K562 (cell line): ENCODE measurements around the gene EIF4G2. TPM values are rescaled to one million over a fixed set of nuclear protein-coding genes. Genes with fewer than 3 reads are reported as not detected.

Experiments
- ATAC-seq: fragments of 200-7000 bp; cut with Tn5 transposase; 3 replicates; pipeline ENCODE4 v1.9.1; 2020; ENCODE audit warnings: moderate library complexity
- BruUV-seq: library from RNA; stranded (reverse); fragments of 400-500 nt; replicated peaks from 2 replicates; lab custom pipeline; 2021; lab: Mats Ljungman, UMichigan
- CTCF ChIA-PET: fragments of 300-600 bp; formaldehyde crosslinking; extraction: SDS; loops from one replicate; lab custom pipeline; 2021; ENCODE audit warnings: low intra/inter-chr PET ratio; lab: Yijun Ruan, JAX
- POLR2A ChIA-PET: fragments of 300-600, 350-650 bp; sonication (Branson Sonifier 250); formaldehyde crosslinking; extraction: SDS; loops from one replicate; lab custom pipeline; 2021; ENCODE audit warnings: antibody characterized with exemption, inconsistent platforms; lab: Yijun Ruan, JAX
- DNase-seq, 4 experiments: peaks; one replicate each; pipeline versions ENCODE4 v3.0.0 to v3.0.0-alpha.2; 2011 to 2018; ENCODE audit warnings: low spot score in 3 of 4, mixed read lengths in 3 of 4; ENCODE audit errors: extremely low read depth in 1 of 4
- FAIRE-seq: peaks from 2 replicates; lab custom pipeline; 2011; peaks lifted over from hg19 to GRCh38; lab: Jason Lieb, UNC
- H2AFZ ChIP-seq: 2 replicates; pipeline ENCODE4 v1.6.0; 2011; ENCODE audit warnings: low read depth, low read length, control low read depth, inconsistent platforms
- H3K27ac ChIP-seq: fragments of 200-600 bp; 3 replicates; pipeline ENCODE4 v1.8.0; 2011; ENCODE audit warnings: low read depth, mild to moderate bottlenecking, control low read depth, inconsistent platforms, low read length, moderate library complexity, mixed read lengths; ENCODE audit errors: extremely low read depth
- H3K27me3 ChIP-seq, 2 experiments: fragments of 300-600 bp in 1 of 2; 2 replicates in 1 of 2; 3 replicates in 1 of 2; pipeline versions ENCODE4 v1.6.0 to v1.8.0; 2011; ENCODE audit warnings: inconsistent platforms in 2 of 2, low read length in 2 of 2, mild to moderate bottlenecking in 1 of 2, mixed read lengths in 1 of 2, moderate library complexity in 1 of 2; ENCODE audit not compliant: control insufficient read depth in 2 of 2, insufficient read depth in 2 of 2
- H3K36me3 ChIP-seq: fragments of 300-600 bp; 3 replicates; pipeline ENCODE4 v1.8.0; 2011; ENCODE audit warnings: mild to moderate bottlenecking, low read length, inconsistent platforms; ENCODE audit not compliant: control insufficient read depth, insufficient read depth
- H3K4me1 ChIP-seq, 2 experiments: fragments of 200-600 bp in 1 of 2; replicated peaks in 1 of 2; 2 replicates in 1 of 2; 3 replicates in 1 of 2; pipeline versions ENCODE4 v1.5.1 to v1.8.0; 2011; ENCODE audit warnings: inconsistent platforms in 2 of 2, low read length in 2 of 2, mild to moderate bottlenecking in 1 of 2, mixed read lengths in 1 of 2, moderate library complexity in 1 of 2; ENCODE audit not compliant: control insufficient read depth in 2 of 2, insufficient read depth in 2 of 2
- H3K4me2 ChIP-seq: 2 replicates; pipeline ENCODE4 v1.6.1; 2011; ENCODE audit warnings: low read length, control low read depth, inconsistent platforms, mixed read lengths; ENCODE audit not compliant: insufficient read depth
- H3K4me3 ChIP-seq: fragments of 200-600 bp; sonication (generic), shearing (Covaris generic); 2 replicates; pipeline ENCODE4 v1.5.1; 2016; ENCODE audit warnings: control low read depth, inconsistent platforms
- H3K79me2 ChIP-seq: fragments of 200-600 bp; 3 replicates; pipeline ENCODE4 v1.8.0; 2011; ENCODE audit warnings: low read length, inconsistent platforms; ENCODE audit not compliant: control insufficient read depth, insufficient read depth
- H3K9ac ChIP-seq, 2 experiments: 2 replicates each; pipeline versions ENCODE4 v1.6.0 to v1.6.1; 2011; ENCODE audit warnings: low read depth in 2 of 2, low read length in 2 of 2, control low read depth in 1 of 2, inconsistent platforms in 1 of 2, mild to moderate bottlenecking in 1 of 2, mixed read lengths in 1 of 2; ENCODE audit not compliant: insufficient read depth in 1 of 2
- H3K9me1 ChIP-seq: one replicate; pipeline ENCODE4 v1.6.0; 2011; ENCODE audit warnings: inconsistent platforms, mild to moderate bottlenecking, low read length, moderate library complexity; ENCODE audit not compliant: control insufficient read depth, insufficient read depth
- H3K9me3 ChIP-seq: replicated peaks from 2 replicates; pipeline ENCODE4 v1.5.1; 2011; ENCODE audit warnings: low read depth, low read length, inconsistent platforms; ENCODE audit not compliant: control insufficient read depth, insufficient read depth
- H4K20me1 ChIP-seq: replicated peaks from 2 replicates; pipeline ENCODE4 v1.6.1; 2011; ENCODE audit warnings: low read length, inconsistent platforms, mixed read lengths; ENCODE audit not compliant: control insufficient read depth, insufficient read depth
- CEBPB ChIP-seq: fragments of 450-650 bp; IDR thresholded peaks from 2 replicates; pipeline ENCODE4 v1.6.1; 2016; ENCODE audit warnings: missing genetic modification characterization, missing compliant biosample characterization
- CEBPG ChIP-seq, 3 experiments: fragments of 200-800 bp in 1 of 3; sonication (Bioruptor generic) in 1 of 3; sonication (generic) in 1 of 3; formaldehyde crosslinking in 1 of 3; IDR thresholded peaks in 2 of 3; conservative IDR thresholded peaks in 1 of 3; 2 replicates each; pipeline versions ENCODE4 v1.6.1 to v1.8.0; 2016 to 2022; ENCODE audit warnings: missing compliant biosample characterization in 2 of 3, missing genetic modification characterization in 2 of 3, mild to moderate bottlenecking in 1 of 3, missing genetic modification reagents in 1 of 3
- PRPF4 ChIP-seq: fragments of 200-400 bp; formaldehyde crosslinking; IDR thresholded peaks from one replicate; pipeline ENCODE4 v1.6.1; 2017; ENCODE audit warnings: low read length, low read depth, mild to moderate bottlenecking; ENCODE audit not compliant: insufficient read depth, poor library complexity, severe bottlenecking
- RBFOX2 ChIP-seq: fragments of 200-400 bp; formaldehyde crosslinking; IDR thresholded peaks from 2 replicates; pipeline ENCODE4 v1.6.1; 2017; ENCODE audit warnings: low read depth, mild to moderate bottlenecking, low read length, moderate library complexity
- RHOXF2B ChIP-seq: fragments of 250-450 bp; sonication (Bioruptor Pico); conservative IDR thresholded peaks from 2 replicates; pipeline ENCODE4 v1.5.1; 2021
- ZNF165 ChIP-seq: fragments of 250-450 bp; sonication (Bioruptor Pico); IDR thresholded peaks from 2 replicates; pipeline ENCODE4 v1.4.0; 2020; ENCODE audit warnings: borderline replicate concordance
- WGBS: fragments of 100-300 bp; shearing (Covaris generic); methylation state at CpG from one replicate; pipeline ENCODE4 v1.1.6; 2016; ENCODE audit warnings: low coverage, mixed read lengths; ENCODE audit not compliant: insufficient coverage; ENCODE audit errors: missing lambda C conversion rate; 5-methylcytosine and 5-hydroxymethylcytosine counted together
- in situ Hi-C: fragments of 300-500 bp; cut with MboI; formaldehyde crosslinking; loops from 4 replicates; pipeline ENCODE4 v1.15.0; 2018; ENCODE audit warnings: inconsistent platforms, mixed read lengths
- intact Hi-C: fragments of 100-400 bp; cut with micrococcal nuclease; formaldehyde crosslinking; loops from 2 replicates; pipeline ENCODE4 v1.14.2; 2022
- polyA plus RNA-seq, 8 experiments: library from polyadenylated mRNA; depleted of rRNA in 4 of 8; stranded (reverse) in 5 of 8; unstranded in 3 of 8; fragments of >200 nt; fragmentation: Nextera tagmentation in 2 of 8; fragmentation: Illumina TruSeq in 1 of 8; extraction: Ambion mirVana in 2 of 8; extraction: Trizol in 1 of 8; gene quantifications; 2 replicates each; pipeline versions ENCODE4 v1.2.1 to v1.2.3, GENCODE V29; 2011 to 2014; ENCODE audit warnings: inconsistent platforms in 1 of 8, missing spikeins in 1 of 8
- total RNA-seq, 7 experiments: library from RNA; depleted of rRNA in 6 of 7; stranded (reverse); fragments of >200 nt in 6 of 7; fragmentation: Illumina TruSeq in 2 of 7; extraction: Trizol in 2 of 7; gene quantifications; 2 replicates each; pipeline versions ENCODE4 v1.2.1 to v1.2.3, GENCODE V29; 2011 to 2021; ENCODE audit warnings: low replicate concordance in 1 of 7

The EIF4G2 gene
- total and polyA plus RNA-seq, 9 of the 15 experiments (the other 6 are each of a cell fraction or from before 2014, with no cell fraction given), result 206 to 790 (median 646) TPM

- Histone ChIP-seq H3K4me1 (no peaks in the 10 kb centered on the region; a peak in 1 of 5 replicates), H3K36me3 (peaks cover 78% of the 10 kb centered on the region), H3K9ac (no peak overlapping the region), H3K9me3 (no peaks in the 10 kb centered on the region), H3K4me2 (no peak overlapping the region), H3K9me1 (no peaks in the 10 kb centered on the region), H3K27me3 (no peaks in the 10 kb centered on the region), H4K20me1 (peaks cover 12% of the 10 kb centered on the region; the same call in 1 of the 2 replicates), H3K4me3 (no peak overlapping the region), H2AFZ (no peak overlapping the region), H3K27ac (no peak overlapping the region), H3K79me2 (peaks cover 2% of the 10 kb centered on the region; the same call in 1 of the 3 replicates)
- intact Hi-C loops (loop anchor here (10.0 kb wide), 2 partner anchors 466 to 986 kb away; no protein-coding TSS in a partner anchor), in situ Hi-C loops (loop anchor here (25.0 kb wide), 1 partner anchor 464 kb away; no protein-coding TSS in a partner anchor)
- TF ChIP-seq PRPF4, result no peak
- 0 out of 2 replicates have a peak, but pooled peaks have one; percentile 7 for TF ChIP-seq RBFOX2
- ChIA-PET CTCF (no interaction called here), POLR2A (interaction anchor here (0.5 to 5.6 kb wide), 8 partner anchors 10 to 234 kb away, joined by 3 to 105 read pairs (median 4); partner anchors contain the start of genes CTR9, EIF4G2 and ZBED5)
- ATAC-seq, result peak; percentile 4; the same call in 1 of the 3 replicates
- FAIRE-seq, result no peak
- no peak for DNase-seq
- BruUV-seq, result no TSS peak
- WGBS, result 68% methylated on average over 4 of the region's 4 CpGs
Observed at GRCh38 chr11:10798330-10798928, 10.3 kb downstream of the EIF4G2 start.

- H3K9ac ChIP-seq, result no peak overlapping the region
- no peak overlapping the region for H3K4me2 ChIP-seq
- intact Hi-C loops, result loop anchor here (10.0 kb wide), 2 partner anchors 467 to 987 kb away; no protein-coding TSS in a partner anchor
- CTCF ChIA-PET, result no interaction called here
- no peaks in the 10 kb centered on the region for H3K9me1 ChIP-seq
- peaks cover 69% of the 10 kb centered on the region for H3K36me3 ChIP-seq
- H3K79me2 ChIP-seq, result no peaks in the 10 kb centered on the region
- TF ChIP-seq CEBPB (tag) (peak; percentile 41), CEBPG (CRISPR knock-in tag; IDR thresholded peaks at IDR 0.05) (no peak), CEBPG (tag; conservative IDR thresholded peaks at IDR 0.05 in 1 of 2, IDR thresholded peaks at IDR 0.05 in 1 of 2) (peak in 1 of 2 experiments; percentile 47; a peak in 2 of 4 replicates), ZNF165 (CRISPR knock-in tag) (no peak), RHOXF2B (CRISPR knock-in tag) (no peak)
- H4K20me1 ChIP-seq, result peaks cover 12% of the 10 kb centered on the region; the same call in 1 of the 2 replicates
- no peak overlapping the region for H2AFZ ChIP-seq
- in situ Hi-C loops, result loop anchor here (25.0 kb wide), 1 partner anchor 465 kb away; no protein-coding TSS in a partner anchor
- POLR2A ChIA-PET, result interaction anchor here (1.6 to 5.6 kb wide), 2 partner anchors 11 to 213 kb away, joined by 3 to 105 read pairs; partner anchors contain the start of gene EIF4G2
- H3K9me3 ChIP-seq, result no peaks in the 10 kb centered on the region
- DNase-seq (no peak), ATAC-seq (no peak), FAIRE-seq (no peak)
- no peak overlapping the region for H3K4me3 ChIP-seq
- H3K4me1 ChIP-seq, result peaks cover 3 to 6% of the 10 kb centered on the region in 2 experiments; a peak in 4 of 5 replicates
- no peak overlapping the region for H3K27ac ChIP-seq
- no peaks in the 10 kb centered on the region for H3K27me3 ChIP-seq
- 91% methylated on average over 3 of the region's 3 CpGs for WGBS
- no TSS peak for BruUV-seq
Observed at GRCh38 chr11:10797531-10797930, 11.2 kb downstream of the EIF4G2 start.
